ENCODE data around the gene KDR. TPM values are rescaled to one million over a fixed set of nuclear protein-coding genes. Genes with fewer than 3 reads are reported as not detected.

Gene KDR
- total RNA-seq, 2 donors from 2014 or later: 32.5 to 52.9 TPM

DNA sequence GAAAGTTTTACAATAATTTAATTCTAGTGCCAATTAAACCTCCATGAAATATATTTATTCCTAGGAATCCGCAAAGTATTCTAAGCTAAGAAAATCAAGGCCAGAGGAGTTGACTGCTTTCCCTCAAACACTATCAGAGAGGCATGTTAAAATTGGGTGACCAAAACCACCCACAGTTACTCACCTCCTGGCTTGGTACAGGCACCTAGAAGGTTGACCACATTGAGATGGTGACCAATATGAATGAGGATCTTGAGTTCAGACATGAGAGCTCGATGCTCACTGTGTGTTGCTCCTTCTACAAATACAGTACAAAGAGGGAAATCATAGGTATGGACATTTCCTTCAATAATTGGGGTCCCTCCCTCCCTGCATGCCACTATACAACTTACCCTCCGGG, 29.4 kb downstream of the KDR start:
- Histone ChIP-seq H3K27me3 (no peaks in the 10 kb centered on the region), H3K36me3 (no peaks in the 10 kb centered on the region), H3K9me3 (no peaks in the 10 kb centered on the region), H3K4me3 (no peak overlapping the region), H3K4me1 (peaks cover 0 to 16% of the 10 kb centered on the region in 2 donors), H3K27ac (no peak overlapping the region)
- TF ChIP-seq, protein P1, sequence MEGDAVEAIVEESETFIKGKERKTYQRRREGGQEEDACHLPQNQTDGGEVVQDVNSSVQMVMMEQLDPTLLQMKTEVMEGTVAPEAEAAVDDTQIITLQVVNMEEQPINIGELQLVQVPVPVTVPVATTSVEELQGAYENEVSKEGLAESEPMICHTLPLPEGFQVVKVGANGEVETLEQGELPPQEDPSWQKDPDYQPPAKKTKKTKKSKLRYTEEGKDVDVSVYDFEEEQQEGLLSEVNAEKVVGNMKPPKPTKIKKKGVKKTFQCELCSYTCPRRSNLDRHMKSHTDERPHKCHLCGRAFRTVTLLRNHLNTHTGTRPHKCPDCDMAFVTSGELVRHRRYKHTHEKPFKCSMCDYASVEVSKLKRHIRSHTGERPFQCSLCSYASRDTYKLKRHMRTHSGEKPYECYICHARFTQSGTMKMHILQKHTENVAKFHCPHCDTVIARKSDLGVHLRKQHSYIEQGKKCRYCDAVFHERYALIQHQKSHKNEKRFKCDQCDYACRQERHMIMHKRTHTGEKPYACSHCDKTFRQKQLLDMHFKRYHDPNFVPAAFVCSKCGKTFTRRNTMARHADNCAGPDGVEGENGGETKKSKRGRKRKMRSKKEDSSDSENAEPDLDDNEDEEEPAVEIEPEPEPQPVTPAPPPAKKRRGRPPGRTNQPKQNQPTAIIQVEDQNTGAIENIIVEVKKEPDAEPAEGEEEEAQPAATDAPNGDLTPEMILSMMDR (IDR thresholded peaks at IDR 0.05): no peak
- no peak for DNase-seq (ENCODE audit: low spot score)

DNA sequence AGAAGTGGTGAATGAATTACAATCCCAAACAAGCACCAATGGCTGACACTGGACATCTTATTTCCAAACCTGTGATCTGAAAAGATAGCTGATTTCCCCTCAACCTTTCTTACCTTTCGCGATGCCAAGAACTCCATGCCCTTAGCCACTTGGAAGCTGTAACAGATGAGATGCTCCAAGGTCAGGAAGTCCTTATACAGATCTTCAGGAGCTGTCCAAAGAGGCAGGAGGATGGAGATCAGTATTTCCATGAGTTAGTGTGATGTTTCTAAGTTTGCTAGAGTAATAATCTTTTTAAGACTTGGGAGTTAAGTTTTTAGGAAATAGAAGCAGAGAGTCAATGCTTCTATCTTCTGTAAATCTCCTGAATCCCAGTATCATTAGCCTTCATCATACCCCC, 32.9 kb downstream of the KDR start:
- no peak overlapping the region for H3K27ac ChIP-seq
- peaks cover 0 to 20% of the 10 kb centered on the region in 2 donors for H3K4me1 ChIP-seq
- no peak overlapping the region for H3K4me3 ChIP-seq
- no peaks in the 10 kb centered on the region for H3K27me3 ChIP-seq
- TF ChIP-seq, protein P1 (IDR thresholded peaks at IDR 0.05): no peak
- H3K36me3 ChIP-seq: no peaks in the 10 kb centered on the region
- no peak for DNase-seq (ENCODE audit: low spot score)
- H3K9me3 ChIP-seq: no peaks in the 10 kb centered on the region

DNA sequence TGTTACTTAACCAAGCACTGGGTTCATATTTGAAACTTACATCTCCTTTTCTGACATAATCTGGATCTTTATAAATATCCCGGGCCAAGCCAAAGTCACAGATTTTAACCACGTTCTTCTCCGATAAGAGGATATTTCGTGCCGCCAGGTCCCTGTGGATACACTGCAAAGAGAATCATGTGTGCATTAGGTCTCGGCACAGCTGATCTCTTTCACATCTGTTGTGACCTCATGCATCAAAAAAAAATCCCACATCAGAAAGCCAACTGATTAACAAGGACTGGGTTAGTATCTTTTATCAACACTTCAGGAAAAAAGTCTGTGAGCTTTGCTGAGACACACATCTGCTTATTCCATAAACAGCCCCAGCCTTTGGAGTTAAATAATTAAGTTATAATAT, 35.5 kb downstream of the KDR start:
- TF ChIP-seq, protein P1 (IDR thresholded peaks at IDR 0.05): no peak
- no peak overlapping the region for H3K27ac ChIP-seq
- H3K4me3 ChIP-seq: no peak overlapping the region
- H3K4me1 ChIP-seq: peaks cover 0 to 20% of the 10 kb centered on the region in 2 donors
- no peaks in the 10 kb centered on the region for H3K9me3 ChIP-seq
- DNase-seq (ENCODE audit: low spot score): no peak
- H3K27me3 ChIP-seq: no peaks in the 10 kb centered on the region
- no peaks in the 10 kb centered on the region for H3K36me3 ChIP-seq

DNA sequence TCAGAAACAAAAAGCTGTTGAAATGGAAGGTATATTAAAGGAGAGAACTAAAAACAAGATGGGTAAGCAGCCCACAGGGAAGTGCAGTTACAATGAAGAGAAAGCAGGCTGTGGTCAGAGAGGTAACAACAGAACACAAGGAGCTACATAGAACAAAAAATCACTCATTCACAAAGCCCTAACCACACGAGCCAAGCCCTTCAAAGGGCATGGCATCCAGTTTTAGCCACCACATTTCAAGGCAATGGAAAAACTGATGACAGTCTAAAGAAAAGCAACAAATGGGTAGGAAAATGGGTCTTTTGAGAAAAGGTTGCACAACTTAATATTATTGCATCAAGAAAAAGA, 37.5 kb downstream of the KDR start:
- Histone ChIP-seq H3K4me3 (no peak overlapping the region), H3K27me3 (no peaks in the 10 kb centered on the region), H3K9me3 (no peaks in the 10 kb centered on the region), H3K4me1 (peaks cover 0 to 16% of the 10 kb centered on the region in 2 donors), H3K36me3 (no peaks in the 10 kb centered on the region), H3K27ac (no peak overlapping the region)
- TF ChIP-seq, protein P1 (IDR thresholded peaks at IDR 0.05): no peak
- DNase-seq (ENCODE audit: low spot score): no peak

DNA sequence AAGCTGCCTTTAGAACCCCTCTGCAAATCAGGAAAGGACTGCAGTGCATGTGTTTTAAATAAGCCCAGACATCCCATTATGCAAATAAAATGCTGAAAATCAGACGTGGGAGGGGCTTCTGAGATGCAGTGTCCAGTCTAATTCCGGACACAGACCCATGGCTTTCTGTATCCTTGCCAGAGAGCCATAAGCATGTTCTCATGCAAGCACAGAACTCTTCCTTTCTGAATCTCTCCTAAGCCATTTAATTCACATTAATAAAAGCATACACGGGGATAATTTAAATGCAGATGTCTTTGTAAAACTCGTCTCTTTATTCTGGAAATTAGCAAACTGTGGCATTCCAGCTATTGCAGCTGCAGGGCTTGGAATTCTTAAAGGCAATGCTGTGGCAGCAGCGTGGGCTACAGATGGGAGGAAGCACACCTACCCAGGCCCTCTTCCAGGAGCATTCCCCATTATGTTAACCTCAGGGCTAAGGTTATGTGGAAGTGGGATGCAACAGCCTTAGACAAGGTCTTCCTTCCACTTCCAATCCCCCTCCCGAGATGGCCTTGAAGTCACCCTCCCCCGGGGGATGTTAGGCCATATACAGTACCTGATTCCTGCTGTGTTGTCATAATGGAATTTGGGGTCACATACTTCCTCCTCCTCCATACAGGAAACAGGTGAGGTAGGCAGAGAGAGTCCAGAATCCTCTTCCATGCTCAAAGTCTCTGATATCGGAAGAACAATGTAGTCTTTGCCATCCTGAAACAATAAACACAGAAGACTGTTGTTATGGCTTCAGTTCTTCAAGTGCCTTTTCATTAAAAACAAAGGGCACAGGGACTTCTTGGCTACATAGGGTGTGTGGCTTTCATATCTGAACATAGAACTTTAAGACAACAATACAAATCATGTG, 38.1 kb downstream of the KDR start:
- DNase-seq (ENCODE audit: low spot score): no peak

More for the DNA sequence above, 38.1 kb downstream of the KDR start:
- TF ChIP-seq, protein P1 (IDR thresholded peaks at IDR 0.05): no peak
- Histone ChIP-seq H3K36me3 (no peaks in the 10 kb centered on the region), H3K27ac (no peak overlapping the region), H3K27me3 (no peaks in the 10 kb centered on the region), H3K9me3 (no peaks in the 10 kb centered on the region), H3K4me3 (no peak overlapping the region), H3K4me1 (peaks cover 0 to 10% of the 10 kb centered on the region in 2 donors)

All from right atrium auricular region (tissue), 2 donors.